GM18505 (cell line): ENCODE measurements around the gene NPC1.

Source experiments
- ATAC-seq: cut with Tn5 transposase; IDR thresholded peaks from one replicate; pipeline ENCODE4 v1.9.1; 2021; ENCODE audit not compliant: unreplicated experiment
- POLR2A ChIP-seq: IDR thresholded peaks from 4 replicates; pipeline ENCODE4 v1.6.1; 2011; ENCODE audit warnings: borderline replicate concordance; ENCODE audit not compliant: insufficient read depth, insufficient read length; ENCODE audit errors: extremely low read depth

The NPC1 gene

GRCh38 chr18:23540867-23541266 lies 45.4 kb downstream of the NPC1 start:
- no peak for TF ChIP-seq POLR2A
- ATAC-seq, result peak; percentile 67

DNA sequence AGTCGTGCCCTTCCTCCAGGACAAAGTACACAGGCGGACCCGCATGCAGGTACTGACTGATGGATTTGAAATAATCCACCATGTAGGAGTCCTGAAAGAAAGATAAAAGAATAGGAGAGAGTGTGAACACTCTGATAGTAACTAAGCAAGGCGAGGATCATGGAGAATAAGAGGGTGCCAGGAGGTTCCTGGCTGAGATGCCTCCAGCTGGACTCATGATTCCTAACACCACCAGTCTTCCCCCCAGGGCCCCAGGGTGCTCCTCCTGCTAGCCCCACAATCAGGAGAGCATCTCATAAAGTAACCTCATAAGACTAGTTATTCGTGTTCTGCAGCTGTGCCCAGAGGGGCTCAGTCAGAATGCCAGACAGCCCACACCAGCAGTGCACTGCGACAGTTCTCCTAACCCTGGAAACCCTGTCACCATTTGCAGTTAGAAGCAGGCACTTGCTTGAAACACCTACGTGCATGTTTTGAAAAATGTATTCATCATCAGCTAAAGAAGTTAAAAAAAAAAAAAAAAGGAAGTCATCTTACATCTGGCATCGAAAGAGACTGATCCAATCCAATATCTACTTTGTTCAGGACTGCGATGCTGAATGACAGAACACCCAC lies 46.3 kb downstream of the NPC1 start:
- no peak for ATAC-seq
- no peak for TF ChIP-seq POLR2A

GRCh38 chr18:23539296-23539695 lies 47.0 kb downstream of the NPC1 start:
- no peak for ATAC-seq
- TF ChIP-seq POLR2A, result no peak

DNA sequence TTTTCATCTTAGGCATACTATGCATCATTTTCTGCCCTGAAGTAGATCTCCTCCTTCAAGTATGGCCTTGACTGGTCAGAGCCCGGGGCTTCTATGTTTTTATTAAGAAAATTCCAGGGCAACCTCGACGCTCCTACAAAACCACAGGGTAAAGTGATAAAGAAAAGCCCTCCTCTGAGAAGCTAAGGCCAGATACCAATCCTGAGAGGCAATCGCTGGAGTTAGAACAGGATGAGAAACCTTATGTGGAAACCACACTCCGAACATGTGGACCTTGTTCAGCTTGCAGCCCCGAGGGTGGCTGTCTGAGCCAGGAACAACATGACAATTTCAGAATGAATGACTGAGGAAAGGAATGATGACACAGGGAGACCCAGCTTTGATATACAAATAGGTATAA lies 47.4 kb downstream of the NPC1 start:
- no peak for ATAC-seq
- no peak for TF ChIP-seq POLR2A

DNA sequence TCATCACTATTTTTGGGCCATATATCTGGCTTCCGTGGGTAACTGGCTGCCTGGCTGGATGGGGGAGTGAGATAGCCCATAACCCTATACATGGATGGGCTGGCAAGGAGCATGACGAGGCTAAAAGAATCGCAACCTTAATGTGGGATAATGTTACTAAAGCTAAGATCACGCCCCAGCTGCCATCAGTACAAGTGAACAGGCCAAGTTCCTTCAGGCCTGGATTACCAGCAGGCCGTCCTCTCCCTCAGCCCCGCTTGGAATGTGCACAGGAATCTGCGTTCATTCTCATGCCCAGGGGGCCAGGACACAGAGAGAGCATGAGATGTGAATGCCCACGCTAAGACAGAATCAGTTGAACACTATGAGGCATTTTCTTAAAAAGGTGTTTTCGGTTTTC lies 48.3 kb downstream of the NPC1 start:
- no peak for ATAC-seq
- TF ChIP-seq POLR2A, result no peak

GRCh38 chr18:23537274-23537673 lies 49.0 kb downstream of the NPC1 start:
- TF ChIP-seq POLR2A, result no peak
- ATAC-seq, result no peak

GRCh38 chr18:23536204-23536603 lies 50.1 kb downstream of the NPC1 start:
- ATAC-seq, result no peak
- no peak for TF ChIP-seq POLR2A

DNA sequence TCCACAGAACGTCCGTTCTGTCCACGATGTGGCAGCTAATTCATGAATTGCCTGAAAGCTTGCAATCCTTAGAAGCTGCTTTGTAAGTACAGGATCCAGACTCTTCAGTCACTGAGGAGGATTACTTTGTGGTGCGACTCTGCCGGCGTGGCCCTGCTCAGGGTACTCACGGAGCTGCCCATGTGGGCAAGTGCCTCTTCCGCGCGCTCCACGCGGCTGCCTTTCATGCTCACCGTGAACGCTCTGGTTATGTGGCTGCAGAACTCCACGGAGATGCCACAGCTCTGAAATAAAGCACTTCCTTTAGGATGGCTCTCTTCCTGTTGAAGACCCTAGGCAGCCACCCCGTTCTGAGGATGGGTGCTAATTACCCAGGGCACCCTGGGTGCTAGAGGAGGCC lies 52.0 kb downstream of the NPC1 start:
- no peak for TF ChIP-seq POLR2A
- no peak for ATAC-seq

DNA sequence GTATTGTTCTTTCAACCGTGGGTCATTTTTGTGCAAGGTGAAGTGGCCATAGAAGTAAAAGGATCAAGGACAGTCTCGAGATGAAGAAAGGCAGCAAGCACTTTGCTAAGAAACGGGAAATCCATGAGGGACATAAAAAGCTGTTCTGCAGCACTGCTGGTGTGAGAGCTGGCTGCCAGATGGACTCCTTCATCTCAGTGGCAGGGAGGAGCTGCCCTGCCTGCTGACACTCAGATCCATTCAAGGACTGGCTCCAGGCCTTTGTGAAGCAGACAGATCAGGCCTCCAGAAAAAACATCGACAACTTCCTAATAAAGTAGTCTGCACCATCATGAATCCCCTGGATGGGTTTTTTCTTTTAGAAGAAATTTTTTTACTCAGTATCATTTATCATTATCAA lies 53.5 kb downstream of the NPC1 start:
- no peak for ATAC-seq

GRCh38 chr18:23531912-23532311 lies 54.4 kb downstream of the NPC1 start:
- no peak for TF ChIP-seq POLR2A
- no peak for ATAC-seq

More for the DNA sequence above, 53.5 kb downstream of the NPC1 start:
- TF ChIP-seq POLR2A, result no peak

DNA sequence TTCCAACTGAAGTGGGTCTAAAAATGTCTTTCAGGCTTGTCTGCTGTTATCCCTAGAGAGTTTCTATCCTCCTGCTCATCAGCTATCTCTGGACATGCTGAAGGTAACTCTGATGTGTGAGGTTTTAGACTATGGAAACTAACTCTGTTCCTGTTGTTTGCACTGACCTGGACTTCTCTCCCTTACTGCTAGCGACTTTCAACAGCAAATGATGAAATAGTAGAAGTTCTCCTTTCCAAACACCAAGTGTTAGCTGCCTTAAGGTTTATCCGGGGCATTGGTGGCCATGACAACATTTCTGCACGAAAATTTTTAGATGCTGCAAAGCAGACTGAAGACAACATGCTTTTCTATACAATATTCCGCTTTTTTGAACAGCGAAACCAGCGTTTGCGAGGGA lies 56.1 kb downstream of the NPC1 start:
- no peak for ATAC-seq
- no peak for TF ChIP-seq POLR2A

GRCh38 chr18:23529604-23530003 lies 56.7 kb downstream of the NPC1 start:
- ATAC-seq, result no peak

GRCh38 chr18:23528580-23529472 lies 57.5 kb downstream of the NPC1 start:
- no peak for TF ChIP-seq POLR2A
- ATAC-seq, result no peak

More at GRCh38 chr18:23529604-23530003, 56.7 kb downstream of the NPC1 start:
- TF ChIP-seq POLR2A, result no peak

DNA sequence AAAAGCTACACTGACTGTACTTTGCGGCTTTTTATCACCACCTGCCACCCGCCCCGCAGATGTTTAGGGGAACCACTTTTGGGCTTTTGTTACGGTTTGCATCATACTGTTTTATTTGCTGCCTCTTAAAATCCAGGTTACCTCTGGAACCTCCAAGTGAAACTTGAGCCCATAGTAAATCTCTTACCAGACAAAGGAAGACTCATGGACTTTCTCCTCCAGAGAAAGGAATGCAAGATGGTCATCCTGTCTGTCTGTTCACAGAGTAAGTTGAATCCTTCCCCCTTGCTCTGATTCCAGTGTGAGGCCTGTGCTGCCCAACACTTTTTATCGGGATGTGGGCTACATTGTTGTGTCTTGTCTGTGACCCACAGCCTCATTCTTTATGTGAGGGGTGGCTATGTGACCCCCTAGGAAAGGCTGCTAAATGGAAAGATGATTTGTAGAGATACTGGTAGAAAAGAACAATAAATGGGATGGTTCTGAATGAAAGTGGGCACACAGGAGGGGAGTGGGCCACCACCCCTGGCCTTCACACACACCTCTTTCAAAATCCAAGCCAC lies 59.7 kb downstream of the NPC1 start:
- ATAC-seq, result no peak
- no peak for TF ChIP-seq POLR2A
